ENCODE results near the gene NPEPL1.

GRCh38 chr20:58710481-58711265 is 18.1 kb downstream of the NPEPL1 start:
- TF ChIP-seq, protein P1, sequence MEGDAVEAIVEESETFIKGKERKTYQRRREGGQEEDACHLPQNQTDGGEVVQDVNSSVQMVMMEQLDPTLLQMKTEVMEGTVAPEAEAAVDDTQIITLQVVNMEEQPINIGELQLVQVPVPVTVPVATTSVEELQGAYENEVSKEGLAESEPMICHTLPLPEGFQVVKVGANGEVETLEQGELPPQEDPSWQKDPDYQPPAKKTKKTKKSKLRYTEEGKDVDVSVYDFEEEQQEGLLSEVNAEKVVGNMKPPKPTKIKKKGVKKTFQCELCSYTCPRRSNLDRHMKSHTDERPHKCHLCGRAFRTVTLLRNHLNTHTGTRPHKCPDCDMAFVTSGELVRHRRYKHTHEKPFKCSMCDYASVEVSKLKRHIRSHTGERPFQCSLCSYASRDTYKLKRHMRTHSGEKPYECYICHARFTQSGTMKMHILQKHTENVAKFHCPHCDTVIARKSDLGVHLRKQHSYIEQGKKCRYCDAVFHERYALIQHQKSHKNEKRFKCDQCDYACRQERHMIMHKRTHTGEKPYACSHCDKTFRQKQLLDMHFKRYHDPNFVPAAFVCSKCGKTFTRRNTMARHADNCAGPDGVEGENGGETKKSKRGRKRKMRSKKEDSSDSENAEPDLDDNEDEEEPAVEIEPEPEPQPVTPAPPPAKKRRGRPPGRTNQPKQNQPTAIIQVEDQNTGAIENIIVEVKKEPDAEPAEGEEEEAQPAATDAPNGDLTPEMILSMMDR (IDR thresholded peaks at IDR 0.05): no peak
- no peak for TF ChIP-seq POLR2A (IDR thresholded peaks at IDR 0.05)
